T-helper 17 cell (primary cell): ENCODE data around the gene DOCK9. TPM values are rescaled to one million over a fixed set of nuclear protein-coding genes. Genes with fewer than 3 reads are reported as not detected.

Source experiments
- ATAC-seq: fragments of 150-1000 bp; cut with Tn5 transposase; 2 replicates; pipeline ENCODE4 v1.10.0; 2021; ENCODE audit warnings: mild to moderate bottlenecking, moderate library complexity
- DNase-seq, 3 donors: peaks; one replicate each; pipeline versions ENCODE4 v3.0.0 to v3.0.0-alpha.2; 2020 to 2021
- H3K9me3 ChIP-seq: one replicate; pipeline ENCODE4 v1.7.0; 2013; ENCODE audit warnings: low read length, mild to moderate bottlenecking; ENCODE audit not compliant: control insufficient read depth, poor library complexity, severe bottlenecking
- H3K27ac Mint-ChIP-seq: one replicate; pipeline ENCODE4 v1.8.0; 2022; ENCODE audit warnings: mild to moderate bottlenecking, moderate library complexity, mixed read lengths
- H3K27me3 Mint-ChIP-seq: one replicate; pipeline ENCODE4 v1.8.0; 2022; ENCODE audit warnings: mixed read lengths
- H3K36me3 Mint-ChIP-seq: one replicate; pipeline ENCODE4 v1.8.0; 2022; ENCODE audit warnings: low read depth, mixed read lengths
- H3K4me1 Mint-ChIP-seq: one replicate; pipeline ENCODE4 v1.8.0; 2022; ENCODE audit warnings: mild to moderate bottlenecking, mixed read lengths
- H3K4me3 Mint-ChIP-seq: one replicate; pipeline ENCODE4 v1.8.0; 2022; ENCODE audit warnings: mild to moderate bottlenecking, moderate library complexity, mixed read lengths
- total RNA-seq, 4 donors: library from RNA in 2 of 4; stranded (reverse) in 2 of 4; gene quantifications; one replicate each; pipeline ENCODE4 v1.2.3 and lab custom pipeline; 2022 to 2026

DOCK9 gene
- total RNA-seq, 2 donors from 2014 or later = 95.2 to 119 TPM

DNA sequence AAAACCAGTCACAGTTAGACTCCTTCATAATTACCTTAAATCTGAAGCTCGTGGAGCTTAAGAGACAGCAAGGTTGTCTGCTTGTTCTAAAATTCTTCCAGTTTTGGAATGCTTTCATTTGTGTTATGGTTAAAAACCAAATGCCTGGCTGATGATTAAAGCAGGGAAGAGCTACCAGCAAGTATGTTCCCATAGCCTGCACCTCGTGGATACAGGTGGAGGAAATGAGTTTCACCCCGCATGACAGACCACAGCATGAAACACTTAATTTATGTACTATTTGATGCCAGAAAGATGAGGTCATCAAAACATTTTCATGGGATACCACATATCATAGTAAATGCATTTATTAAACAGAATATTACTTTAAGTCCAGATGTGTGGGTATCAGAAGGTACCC is 416 bp upstream of the DOCK9 start:
- Mint-ChIP-seq H3K36me3 (no peaks in the 10 kb centered on the region), H3K4me1 (peaks cover 53% of the 10 kb centered on the region), H3K4me3 (no peak overlapping the region), H3K27me3 (no peaks in the 10 kb centered on the region), H3K27ac (no peak overlapping the region)
- ATAC-seq = no peak
- no peak for DNase-seq
- no peaks in the 10 kb centered on the region for H3K9me3 ChIP-seq

GRCh38 chr13:98976941-98977340 is 923 bp downstream of the DOCK9 start:
- no peak for ATAC-seq
- Mint-ChIP-seq H3K36me3 (no peaks in the 10 kb centered on the region), H3K4me1 (peaks cover 42% of the 10 kb centered on the region), H3K27me3 (no peaks in the 10 kb centered on the region), H3K4me3 (no peak overlapping the region), H3K27ac (no peak overlapping the region)
- H3K9me3 ChIP-seq = no peaks in the 10 kb centered on the region
- DNase-seq = no peak

DNA sequence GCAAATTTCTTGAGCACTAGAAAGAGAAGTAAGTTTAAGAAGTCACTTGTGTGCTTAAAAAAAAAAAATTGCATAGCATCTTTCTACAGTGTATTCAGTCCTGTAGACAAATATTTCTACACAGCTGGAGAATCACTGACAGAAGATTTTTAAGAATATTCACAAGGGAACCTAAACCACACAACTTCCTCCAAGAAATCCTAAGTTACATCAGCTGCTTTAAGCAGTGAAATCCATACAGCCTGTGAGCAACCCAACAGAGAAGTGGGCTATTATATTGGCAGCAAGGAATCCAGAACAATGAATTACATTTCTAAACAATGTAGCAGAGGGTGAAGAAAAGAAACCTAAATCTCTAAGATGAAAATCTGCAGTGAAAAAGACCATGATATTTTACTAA is 1.5 kb downstream of the DOCK9 start:
- ATAC-seq (no peak), DNase-seq (no peak)
- no peak overlapping the region for H3K4me3 Mint-ChIP-seq
- no peaks in the 10 kb centered on the region for H3K36me3 Mint-ChIP-seq
- peak overlapping the region; percentile 51 for H3K27ac Mint-ChIP-seq
- H3K27me3 Mint-ChIP-seq = no peaks in the 10 kb centered on the region
- no peaks in the 10 kb centered on the region for H3K9me3 ChIP-seq
- H3K4me1 Mint-ChIP-seq = peaks cover 39% of the 10 kb centered on the region

DNA sequence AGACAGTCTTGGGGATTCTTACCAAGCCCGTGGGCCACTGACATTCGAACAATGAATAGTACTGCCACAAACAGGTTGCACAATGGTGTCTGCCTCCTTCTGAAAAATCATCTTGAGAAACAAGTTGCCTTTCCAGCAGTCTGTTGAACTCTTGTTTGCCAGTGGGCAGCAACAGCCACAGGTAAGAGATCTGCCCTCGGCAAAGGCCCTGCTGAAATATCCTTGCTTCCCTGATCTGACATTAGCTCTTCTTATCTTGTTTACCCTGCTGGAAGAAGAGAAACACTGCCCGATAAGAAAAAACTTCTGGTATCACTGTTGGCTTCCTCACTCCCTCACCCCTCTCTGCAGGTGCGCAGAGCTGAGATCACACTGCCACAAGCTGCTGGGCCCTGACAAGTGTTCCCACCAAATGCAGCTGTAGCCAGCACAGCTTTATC is 2.0 kb downstream of the DOCK9 start:
- no peaks in the 10 kb centered on the region for H3K9me3 ChIP-seq
- H3K36me3 Mint-ChIP-seq = no peaks in the 10 kb centered on the region
- H3K4me1 Mint-ChIP-seq = peaks cover 39% of the 10 kb centered on the region
- no peak for ATAC-seq
- H3K27ac Mint-ChIP-seq = peak overlapping the region; percentile 51
- DNase-seq = no peak
- no peak overlapping the region for H3K4me3 Mint-ChIP-seq
- no peaks in the 10 kb centered on the region for H3K27me3 Mint-ChIP-seq

DNA sequence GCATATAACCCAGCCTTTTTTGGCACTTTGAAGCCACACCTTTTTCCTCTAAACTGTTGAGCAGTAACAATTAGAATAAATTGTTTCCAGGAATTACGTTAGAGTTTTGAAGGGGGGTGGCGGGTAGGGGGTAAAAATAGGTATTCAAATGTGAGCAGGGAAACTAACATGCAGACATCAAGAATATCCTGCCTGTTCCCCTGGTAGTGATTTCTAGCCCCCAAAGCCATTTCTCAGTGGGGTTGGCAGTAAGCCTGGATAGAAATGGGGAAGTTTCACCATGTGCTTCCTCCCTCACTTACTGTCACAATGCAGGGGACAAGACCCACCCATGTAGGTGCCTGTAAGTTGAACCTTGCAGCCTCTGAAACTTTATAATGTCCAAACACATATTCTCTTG is 3.8 kb downstream of the DOCK9 start:
- Mint-ChIP-seq H3K4me3 (no peak overlapping the region), H3K4me1 (peaks cover 45% of the 10 kb centered on the region), H3K27me3 (no peaks in the 10 kb centered on the region), H3K36me3 (no peaks in the 10 kb centered on the region), H3K27ac (no peak overlapping the region)
- H3K9me3 ChIP-seq = no peaks in the 10 kb centered on the region
- DNase-seq (no peak), ATAC-seq (no peak)

DNA sequence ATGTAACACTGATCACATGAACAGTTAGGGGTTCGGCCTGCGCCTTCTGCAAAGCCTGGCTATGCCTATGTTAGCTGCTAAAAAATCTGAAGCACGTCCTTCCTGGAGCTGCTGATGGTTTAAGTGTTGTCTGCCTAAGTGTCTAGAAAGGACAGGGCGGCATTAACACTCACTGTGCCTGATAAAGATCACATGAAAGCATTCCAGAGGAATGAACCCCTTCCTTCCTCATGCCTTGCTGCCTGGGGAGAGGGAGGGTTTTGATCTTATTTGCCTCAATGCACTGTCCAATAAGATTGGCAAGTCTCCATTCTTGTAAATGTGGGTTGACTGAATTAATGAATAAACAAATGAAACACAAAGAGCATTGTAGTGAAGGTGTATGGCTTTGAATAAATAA is 5.2 kb downstream of the DOCK9 start:
- Mint-ChIP-seq H3K27ac (no peak overlapping the region), H3K4me1 (peaks cover 37% of the 10 kb centered on the region), H3K4me3 (no peak overlapping the region), H3K27me3 (no peaks in the 10 kb centered on the region), H3K36me3 (no peaks in the 10 kb centered on the region)
- no peak for ATAC-seq
- DNase-seq = no peak
- H3K9me3 ChIP-seq = no peaks in the 10 kb centered on the region

DNA sequence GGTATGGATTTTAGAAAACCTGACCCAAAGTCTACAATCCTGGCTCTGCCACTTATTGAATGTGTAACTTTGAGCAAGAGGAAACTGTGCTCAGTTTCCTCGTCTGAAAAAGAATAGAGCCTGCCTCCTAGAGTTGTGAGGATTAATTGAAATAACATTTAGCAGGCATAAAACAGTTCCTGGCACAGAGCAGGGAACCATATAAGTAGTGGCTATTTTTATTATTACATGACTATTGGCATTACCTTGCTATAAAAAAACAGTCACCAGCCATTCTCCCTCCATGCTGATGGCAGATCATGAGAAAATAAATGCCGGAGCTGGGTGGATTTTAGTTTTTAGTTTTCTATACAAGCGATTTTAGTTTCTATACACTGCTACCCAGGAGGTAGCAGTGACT is 5.8 kb downstream of the DOCK9 start:
- Mint-ChIP-seq H3K4me1 (peaks cover 32% of the 10 kb centered on the region), H3K27me3 (no peaks in the 10 kb centered on the region), H3K4me3 (no peak overlapping the region), H3K36me3 (no peaks in the 10 kb centered on the region), H3K27ac (no peak overlapping the region)
- H3K9me3 ChIP-seq = no peaks in the 10 kb centered on the region
- no peak for ATAC-seq
- DNase-seq = no peak

DNA sequence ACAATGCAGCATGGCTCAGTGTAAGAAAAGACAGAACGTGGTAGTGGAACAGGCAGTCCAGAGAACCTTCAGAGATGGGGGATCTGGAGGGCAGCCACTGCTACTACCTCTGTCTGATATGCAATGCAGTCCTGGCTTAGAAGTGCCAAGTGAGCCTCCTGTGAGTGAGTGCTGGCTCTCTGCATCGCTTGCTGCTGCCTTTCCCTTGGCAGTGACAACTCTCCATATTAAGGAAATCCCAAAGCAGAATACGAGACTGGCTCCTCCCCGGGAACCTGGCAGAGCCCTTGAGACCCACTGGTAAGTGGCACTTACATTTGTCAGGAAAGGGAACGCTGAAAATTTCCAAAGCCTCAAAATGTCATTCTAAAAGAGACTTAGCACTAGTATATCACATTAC is 7.5 kb downstream of the DOCK9 start:
- ATAC-seq (no peak), DNase-seq (no peak)
- no peak overlapping the region for H3K27ac Mint-ChIP-seq
- H3K27me3 Mint-ChIP-seq = no peaks in the 10 kb centered on the region
- no peaks in the 10 kb centered on the region for H3K36me3 Mint-ChIP-seq
- H3K4me1 Mint-ChIP-seq = peaks cover 25% of the 10 kb centered on the region
- H3K4me3 Mint-ChIP-seq = no peak overlapping the region
- no peaks in the 10 kb centered on the region for H3K9me3 ChIP-seq

GRCh38 chr13:98967491-98967890 is 10.4 kb downstream of the DOCK9 start:
- DNase-seq (no peak), ATAC-seq (no peak)
- peaks cover 2% of the 10 kb centered on the region for H3K36me3 Mint-ChIP-seq
- no peaks in the 10 kb centered on the region for H3K27me3 Mint-ChIP-seq
- H3K9me3 ChIP-seq = no peaks in the 10 kb centered on the region
- H3K27ac Mint-ChIP-seq = no peak overlapping the region
- H3K4me3 Mint-ChIP-seq = no peak overlapping the region
- H3K4me1 Mint-ChIP-seq = peaks cover 24% of the 10 kb centered on the region

DNA sequence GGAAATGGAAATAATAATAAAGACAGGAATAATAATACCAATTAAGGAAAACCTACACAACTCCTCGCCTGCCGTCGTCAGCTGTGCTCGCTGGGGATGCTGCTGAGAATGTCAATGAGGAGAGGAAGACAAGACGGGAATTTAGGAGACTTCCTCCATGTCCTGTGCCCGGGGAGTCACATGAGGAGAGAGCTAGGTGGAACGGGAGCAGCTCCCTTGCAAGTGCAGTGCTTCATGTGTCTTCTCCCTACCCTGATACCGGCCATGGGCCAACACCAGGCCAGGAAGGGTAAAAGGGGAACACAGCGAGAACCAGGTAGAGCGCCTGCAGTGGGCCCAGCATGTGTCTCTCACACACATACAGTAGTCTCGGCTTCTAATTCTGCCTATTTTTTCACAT is 11.8 kb downstream of the DOCK9 start:
- Mint-ChIP-seq H3K27ac (peak overlapping the region; percentile 34), H3K4me1 (peaks cover 23% of the 10 kb centered on the region)
- no peak for DNase-seq

GRCh38 chr13:98965325-98965724 is 12.5 kb downstream of the DOCK9 start:
- ATAC-seq (no peak), DNase-seq (no peak)
- Mint-ChIP-seq H3K4me3 (no peak overlapping the region), H3K4me1 (peaks cover 21% of the 10 kb centered on the region), H3K27me3 (no peaks in the 10 kb centered on the region), H3K36me3 (peaks cover 2% of the 10 kb centered on the region), H3K27ac (no peak overlapping the region)
- H3K9me3 ChIP-seq = no peaks in the 10 kb centered on the region

More for the DNA sequence above, 11.8 kb downstream of the DOCK9 start:
- Mint-ChIP-seq H3K36me3 (peaks cover 2% of the 10 kb centered on the region), H3K27me3 (no peaks in the 10 kb centered on the region), H3K4me3 (no peak overlapping the region)
- no peaks in the 10 kb centered on the region for H3K9me3 ChIP-seq
- no peak for ATAC-seq

DNA sequence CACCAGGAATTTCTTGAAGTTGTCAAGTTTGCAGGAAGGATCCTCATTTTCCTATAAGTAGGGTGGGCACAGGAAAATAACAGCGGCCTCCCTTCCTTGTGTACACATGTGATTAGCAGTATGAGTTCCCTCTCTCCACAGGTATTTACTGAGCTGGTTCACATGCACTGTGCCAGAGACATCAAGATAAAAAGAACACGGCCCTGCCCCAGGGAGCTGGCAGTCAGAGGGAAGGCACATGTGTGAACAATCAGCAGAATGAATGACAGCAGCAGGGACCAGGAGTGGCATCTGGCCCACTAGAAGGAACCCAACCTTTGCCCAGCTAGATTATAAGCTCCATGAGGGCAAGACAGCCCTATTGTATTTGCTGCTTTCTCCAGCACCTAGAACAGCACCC is 13.9 kb downstream of the DOCK9 start:
- Mint-ChIP-seq H3K36me3 (peaks cover 2% of the 10 kb centered on the region), H3K27ac (no peak overlapping the region), H3K4me1 (peaks cover 20% of the 10 kb centered on the region), H3K4me3 (no peak overlapping the region), H3K27me3 (no peaks in the 10 kb centered on the region)
- DNase-seq = no peak
- H3K9me3 ChIP-seq = no peaks in the 10 kb centered on the region
- no peak for ATAC-seq

DNA sequence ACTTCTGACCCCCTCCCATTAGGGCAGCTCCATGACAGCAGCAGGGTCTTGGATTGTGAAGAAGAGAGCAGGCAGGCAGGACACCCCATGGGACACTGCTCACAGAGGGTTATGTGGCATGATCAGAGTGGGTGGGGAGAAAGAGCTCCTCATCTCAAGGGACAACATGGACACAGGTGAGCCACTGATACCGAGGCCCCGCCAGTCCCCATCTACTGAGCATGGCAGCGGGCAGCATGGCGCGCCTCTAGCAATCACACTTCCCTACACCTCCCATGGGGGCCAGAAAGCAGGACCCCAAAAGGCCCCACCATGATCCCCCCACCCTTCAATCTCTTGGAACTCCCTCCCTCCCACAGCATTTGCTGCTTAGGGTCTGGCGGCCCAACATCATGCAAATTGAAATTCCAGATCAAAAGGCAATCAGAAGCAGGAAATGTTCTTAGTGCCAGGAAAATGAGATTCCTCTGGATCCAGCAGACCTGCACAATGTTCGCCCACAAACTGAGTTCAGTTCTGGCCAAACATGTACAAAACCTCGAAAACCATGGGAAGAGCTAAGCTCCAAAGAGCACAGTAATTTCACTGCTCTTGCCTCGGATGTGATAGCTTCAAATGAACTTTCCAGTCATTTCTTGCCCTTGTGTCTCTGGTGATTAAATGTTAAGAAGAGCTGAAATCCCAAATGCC is 14.8 kb downstream of the DOCK9 start:
- H3K9me3 ChIP-seq = no peaks in the 10 kb centered on the region
- Mint-ChIP-seq H3K27ac (no peak overlapping the region), H3K4me3 (no peak overlapping the region), H3K27me3 (no peaks in the 10 kb centered on the region), H3K4me1 (peaks cover 20% of the 10 kb centered on the region), H3K36me3 (peaks cover 2% of the 10 kb centered on the region)
- DNase-seq (no peak), ATAC-seq (no peak)

DNA sequence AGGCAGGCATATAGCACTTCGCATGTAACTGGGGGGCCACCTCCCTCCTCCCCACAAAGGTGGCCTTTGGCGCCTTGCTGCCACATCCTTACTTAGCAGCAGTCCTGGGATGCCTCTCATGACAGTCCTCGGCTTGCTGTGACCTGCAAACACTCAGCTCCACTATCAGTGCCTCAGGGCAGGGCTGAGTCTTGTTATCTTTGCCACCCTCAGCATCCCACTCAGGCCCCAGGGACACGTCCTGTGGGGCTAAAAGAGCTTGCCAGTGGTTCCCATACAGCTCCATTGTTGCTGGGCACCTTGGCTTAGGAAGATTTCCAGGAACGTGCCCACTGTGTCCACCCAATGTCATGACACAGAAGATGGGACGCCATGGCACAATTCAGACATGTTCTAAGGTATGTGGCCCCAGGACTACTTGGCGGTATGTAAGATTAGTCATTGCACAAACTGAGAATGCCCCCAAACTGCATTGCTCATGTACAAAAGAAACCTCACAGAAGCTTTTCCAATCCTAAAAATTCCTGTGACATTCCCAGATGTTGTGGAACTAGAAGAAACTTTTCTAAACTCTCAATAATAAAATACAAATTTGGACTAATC is 16.3 kb downstream of the DOCK9 start:
- no peak for DNase-seq
- Mint-ChIP-seq H3K27ac (no peak overlapping the region), H3K27me3 (no peaks in the 10 kb centered on the region), H3K4me1 (peaks cover 20% of the 10 kb centered on the region), H3K36me3 (peaks cover 2% of the 10 kb centered on the region), H3K4me3 (no peak overlapping the region)
- no peak for ATAC-seq
- H3K9me3 ChIP-seq = no peaks in the 10 kb centered on the region
